K562 (cell line): ENCODE results near the gene PEX5. TPM values are rescaled to one million over a fixed set of nuclear protein-coding genes. Genes with fewer than 3 reads are reported as not detected.
A peak's percentile ranks its signal among the peaks of the same experiment; 100 is the strongest.

Experiments
- BDP1 ChIP-seq: IDR thresholded peaks from 3 replicates; pipeline ENCODE4 v1.6.1; 2011; ENCODE audit not compliant: insufficient read length, insufficient read depth
- ETV1 ChIP-seq: fragments of 450-650 bp; conservative IDR thresholded peaks from 2 replicates; pipeline ENCODE4 v1.6.1; 2016; ENCODE audit warnings: missing genetic modification characterization, control low read depth, low read depth, missing compliant biosample characterization
- IRF1 ChIP-seq: sonication (generic); formaldehyde crosslinking; IDR thresholded peaks from 2 replicates; pipeline ENCODE4 v1.8.0; 2022; ENCODE audit warnings: missing genetic modification reagents, mild to moderate bottlenecking, borderline replicate concordance
- IRF2 ChIP-seq: sonication (generic); formaldehyde crosslinking; IDR thresholded peaks from 2 replicates; pipeline ENCODE4 v1.8.1; 2022; ENCODE audit warnings: mild to moderate bottlenecking, missing genetic modification reagents
- PRPF4 ChIP-seq: fragments of 200-400 bp; formaldehyde crosslinking; IDR thresholded peaks from one replicate; pipeline ENCODE4 v1.6.1; 2017; ENCODE audit warnings: low read length, low read depth, mild to moderate bottlenecking; ENCODE audit not compliant: insufficient read depth, poor library complexity, severe bottlenecking
- SP1 ChIP-seq: sonication (generic); formaldehyde crosslinking; IDR thresholded peaks from 2 replicates; pipeline ENCODE4 v1.8.1; 2022; ENCODE audit warnings: mild to moderate bottlenecking, missing genetic modification reagents
- TAF1 ChIP-seq: IDR thresholded peaks from 2 replicates; pipeline ENCODE4 v1.6.1; 2011; ENCODE audit warnings: mild to moderate bottlenecking, low read length, moderate library complexity; ENCODE audit not compliant: insufficient read depth, control insufficient read depth, severe bottlenecking; ENCODE audit errors: extremely low read depth
- ZNF146 ChIP-seq: IDR thresholded peaks from one replicate; pipeline ENCODE4 v1.6.1; 2018; ENCODE audit warnings: missing compliant biosample characterization; ENCODE audit not compliant: unreplicated experiment
- ZNF551 ChIP-seq: fragments of 250-450 bp; sonication (Bioruptor Pico); IDR thresholded peaks from 2 replicates; pipeline ENCODE4 v1.5.0; 2021; ENCODE audit warnings: mild to moderate bottlenecking, moderate library complexity
- polyA plus RNA-seq, 8 experiments: library from polyadenylated mRNA; depleted of rRNA in 4 of 8; stranded (reverse) in 5 of 8; unstranded in 3 of 8; fragments of >200 nt; fragmentation: Nextera tagmentation in 2 of 8; fragmentation: Illumina TruSeq in 1 of 8; extraction: Ambion mirVana in 2 of 8; extraction: Trizol in 1 of 8; gene quantifications; 2 replicates each; pipeline versions ENCODE4 v1.2.1 to v1.2.3, GENCODE V29; 2011 to 2014; ENCODE audit warnings: inconsistent platforms in 1 of 8, missing spikeins in 1 of 8
- total RNA-seq, 7 experiments: library from RNA; depleted of rRNA in 6 of 7; stranded (reverse); fragments of >200 nt in 6 of 7; fragmentation: Illumina TruSeq in 2 of 7; extraction: Trizol in 2 of 7; gene quantifications; 2 replicates each; pipeline versions ENCODE4 v1.2.1 to v1.2.3, GENCODE V29; 2011 to 2021; ENCODE audit warnings: low replicate concordance in 1 of 7
- TF ChIP-seq, protein P1 (sequence below): fragments of 250-450 bp; sonication (Bioruptor Pico); IDR thresholded peaks from 2 replicates; pipeline ENCODE4 v1.9.0; 2021; ENCODE audit warnings: mild to moderate bottlenecking, inconsistent platforms
- TF ChIP-seq, protein P2 (sequence below): fragments of 200-400 bp; formaldehyde crosslinking; IDR thresholded peaks from 2 replicates; pipeline ENCODE4 v1.6.1; 2017; ENCODE audit warnings: mild to moderate bottlenecking, low read depth, low read length, moderate library complexity
- TF ChIP-seq, protein P3 (sequence below), 2 experiments: fragments of 450-650 bp; formaldehyde crosslinking in 1 of 2; IDR thresholded peaks; 2 replicates each; pipeline versions ENCODE4 v1.4.0 to v1.6.1; 2014 to 2020; ENCODE audit warnings: mild to moderate bottlenecking in 2 of 2, borderline replicate concordance in 1 of 2, low read depth in 1 of 2

Gene PEX5
- total and polyA plus RNA-seq, 9 of the 15 experiments (the other 6 are each of a cell fraction or from before 2014, with no cell fraction given) = 1.4 to 26.1 (median 14.0) TPM

- TF ChIP-seq, protein P1, sequence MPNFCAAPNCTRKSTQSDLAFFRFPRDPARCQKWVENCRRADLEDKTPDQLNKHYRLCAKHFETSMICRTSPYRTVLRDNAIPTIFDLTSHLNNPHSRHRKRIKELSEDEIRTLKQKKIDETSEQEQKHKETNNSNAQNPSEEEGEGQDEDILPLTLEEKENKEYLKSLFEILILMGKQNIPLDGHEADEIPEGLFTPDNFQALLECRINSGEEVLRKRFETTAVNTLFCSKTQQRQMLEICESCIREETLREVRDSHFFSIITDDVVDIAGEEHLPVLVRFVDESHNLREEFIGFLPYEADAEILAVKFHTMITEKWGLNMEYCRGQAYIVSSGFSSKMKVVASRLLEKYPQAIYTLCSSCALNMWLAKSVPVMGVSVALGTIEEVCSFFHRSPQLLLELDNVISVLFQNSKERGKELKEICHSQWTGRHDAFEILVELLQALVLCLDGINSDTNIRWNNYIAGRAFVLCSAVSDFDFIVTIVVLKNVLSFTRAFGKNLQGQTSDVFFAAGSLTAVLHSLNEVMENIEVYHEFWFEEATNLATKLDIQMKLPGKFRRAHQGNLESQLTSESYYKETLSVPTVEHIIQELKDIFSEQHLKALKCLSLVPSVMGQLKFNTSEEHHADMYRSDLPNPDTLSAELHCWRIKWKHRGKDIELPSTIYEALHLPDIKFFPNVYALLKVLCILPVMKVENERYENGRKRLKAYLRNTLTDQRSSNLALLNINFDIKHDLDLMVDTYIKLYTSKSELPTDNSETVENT (CRISPR knock-in tag) = no peak
- TF ChIP-seq ZNF146 (CRISPR knock-in tag) = no peak
- no peak for TF ChIP-seq IRF1
- TF ChIP-seq BDP1 = no peak
- no peak for TF ChIP-seq ETV1 (tag)
- TF ChIP-seq ZNF551 = no peak
- no peak for TF ChIP-seq TAF1
- TF ChIP-seq PRPF4 = no peak
- TF ChIP-seq SP1 (CRISPR knock-in tag) = no peak
- TF ChIP-seq, protein P2, sequence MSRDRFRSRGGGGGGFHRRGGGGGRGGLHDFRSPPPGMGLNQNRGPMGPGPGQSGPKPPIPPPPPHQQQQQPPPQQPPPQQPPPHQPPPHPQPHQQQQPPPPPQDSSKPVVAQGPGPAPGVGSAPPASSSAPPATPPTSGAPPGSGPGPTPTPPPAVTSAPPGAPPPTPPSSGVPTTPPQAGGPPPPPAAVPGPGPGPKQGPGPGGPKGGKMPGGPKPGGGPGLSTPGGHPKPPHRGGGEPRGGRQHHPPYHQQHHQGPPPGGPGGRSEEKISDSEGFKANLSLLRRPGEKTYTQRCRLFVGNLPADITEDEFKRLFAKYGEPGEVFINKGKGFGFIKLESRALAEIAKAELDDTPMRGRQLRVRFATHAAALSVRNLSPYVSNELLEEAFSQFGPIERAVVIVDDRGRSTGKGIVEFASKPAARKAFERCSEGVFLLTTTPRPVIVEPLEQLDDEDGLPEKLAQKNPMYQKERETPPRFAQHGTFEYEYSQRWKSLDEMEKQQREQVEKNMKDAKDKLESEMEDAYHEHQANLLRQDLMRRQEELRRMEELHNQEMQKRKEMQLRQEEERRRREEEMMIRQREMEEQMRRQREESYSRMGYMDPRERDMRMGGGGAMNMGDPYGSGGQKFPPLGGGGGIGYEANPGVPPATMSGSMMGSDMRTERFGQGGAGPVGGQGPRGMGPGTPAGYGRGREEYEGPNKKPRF = no peak
- TF ChIP-seq, protein P3, sequence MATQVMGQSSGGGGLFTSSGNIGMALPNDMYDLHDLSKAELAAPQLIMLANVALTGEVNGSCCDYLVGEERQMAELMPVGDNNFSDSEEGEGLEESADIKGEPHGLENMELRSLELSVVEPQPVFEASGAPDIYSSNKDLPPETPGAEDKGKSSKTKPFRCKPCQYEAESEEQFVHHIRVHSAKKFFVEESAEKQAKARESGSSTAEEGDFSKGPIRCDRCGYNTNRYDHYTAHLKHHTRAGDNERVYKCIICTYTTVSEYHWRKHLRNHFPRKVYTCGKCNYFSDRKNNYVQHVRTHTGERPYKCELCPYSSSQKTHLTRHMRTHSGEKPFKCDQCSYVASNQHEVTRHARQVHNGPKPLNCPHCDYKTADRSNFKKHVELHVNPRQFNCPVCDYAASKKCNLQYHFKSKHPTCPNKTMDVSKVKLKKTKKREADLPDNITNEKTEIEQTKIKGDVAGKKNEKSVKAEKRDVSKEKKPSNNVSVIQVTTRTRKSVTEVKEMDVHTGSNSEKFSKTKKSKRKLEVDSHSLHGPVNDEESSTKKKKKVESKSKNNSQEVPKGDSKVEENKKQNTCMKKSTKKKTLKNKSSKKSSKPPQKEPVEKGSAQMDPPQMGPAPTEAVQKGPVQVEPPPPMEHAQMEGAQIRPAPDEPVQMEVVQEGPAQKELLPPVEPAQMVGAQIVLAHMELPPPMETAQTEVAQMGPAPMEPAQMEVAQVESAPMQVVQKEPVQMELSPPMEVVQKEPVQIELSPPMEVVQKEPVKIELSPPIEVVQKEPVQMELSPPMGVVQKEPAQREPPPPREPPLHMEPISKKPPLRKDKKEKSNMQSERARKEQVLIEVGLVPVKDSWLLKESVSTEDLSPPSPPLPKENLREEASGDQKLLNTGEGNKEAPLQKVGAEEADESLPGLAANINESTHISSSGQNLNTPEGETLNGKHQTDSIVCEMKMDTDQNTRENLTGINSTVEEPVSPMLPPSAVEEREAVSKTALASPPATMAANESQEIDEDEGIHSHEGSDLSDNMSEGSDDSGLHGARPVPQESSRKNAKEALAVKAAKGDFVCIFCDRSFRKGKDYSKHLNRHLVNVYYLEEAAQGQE (IDR thresholded peaks at IDR 0.05; ENCODE audit: borderline replicate concordance) = peak; percentile 28
- TF ChIP-seq, protein P3 (CRISPR knock-in tag; IDR thresholded peaks at IDR 0.05; ENCODE audit: low read depth) = no peak
- no peak for TF ChIP-seq IRF2
These were observed 44.9 kb upstream of the PEX5 start (continued) for GRCh38 chr12:7144414-7145120.
